ENCODE results near the gene ABHD6.

- TF ChIP-seq CTCF (IDR thresholded peaks at IDR 0.05; ENCODE audit: insufficient read depth, low read length) (no peak), POLR2AphosphoS5 (IDR thresholded peaks at IDR 0.05; ENCODE audit: low read depth) (no peak), REST (IDR thresholded peaks at IDR 0.05; ENCODE audit: insufficient replicate concordance, low read depth) (no peak)
Observed at GRCh38 chr3:58254144-58254543, 16.6 kb downstream of the ABHD6 start.
